Muscle layer of colon (tissue), 2 donors: ENCODE data around the gene TNFAIP8.

Source experiments
- H3K27ac ChIP-seq: one replicate; pipeline ENCODE4 v1.7.0; 2013; ENCODE audit warnings: low read depth, mild to moderate bottlenecking, low read length, moderate library complexity
- H3K27me3 ChIP-seq, 2 donors: one replicate each; pipeline ENCODE4 v1.7.0; 2013; ENCODE audit warnings: low read length in 2 of 2, mild to moderate bottlenecking in 2 of 2; ENCODE audit not compliant: insufficient read depth in 2 of 2, control insufficient read depth in 1 of 2
- H3K36me3 ChIP-seq: one replicate; pipeline ENCODE4 v1.7.0; 2013; ENCODE audit warnings: mild to moderate bottlenecking, low read length; ENCODE audit not compliant: insufficient read depth
- H3K4me1 ChIP-seq: one replicate; pipeline ENCODE4 v1.7.0; 2013; ENCODE audit warnings: mild to moderate bottlenecking, low read length; ENCODE audit not compliant: insufficient read depth
- H3K4me3 ChIP-seq, 2 donors: one replicate each; pipeline ENCODE4 v1.7.0; 2013; ENCODE audit warnings: low read length in 2 of 2, low read depth in 1 of 2, mild to moderate bottlenecking in 1 of 2, moderate library complexity in 1 of 2
- H3K9ac ChIP-seq: one replicate; pipeline ENCODE4 v1.7.0; 2013; ENCODE audit warnings: low read length
- H3K9me3 ChIP-seq: one replicate; pipeline ENCODE4 v1.7.0; 2013; ENCODE audit warnings: mild to moderate bottlenecking, low read length
- donor health status: abdominal sarcoma.
- donor health status: Adenocarcinoma of cecum.

TNFAIP8 gene

DNA sequence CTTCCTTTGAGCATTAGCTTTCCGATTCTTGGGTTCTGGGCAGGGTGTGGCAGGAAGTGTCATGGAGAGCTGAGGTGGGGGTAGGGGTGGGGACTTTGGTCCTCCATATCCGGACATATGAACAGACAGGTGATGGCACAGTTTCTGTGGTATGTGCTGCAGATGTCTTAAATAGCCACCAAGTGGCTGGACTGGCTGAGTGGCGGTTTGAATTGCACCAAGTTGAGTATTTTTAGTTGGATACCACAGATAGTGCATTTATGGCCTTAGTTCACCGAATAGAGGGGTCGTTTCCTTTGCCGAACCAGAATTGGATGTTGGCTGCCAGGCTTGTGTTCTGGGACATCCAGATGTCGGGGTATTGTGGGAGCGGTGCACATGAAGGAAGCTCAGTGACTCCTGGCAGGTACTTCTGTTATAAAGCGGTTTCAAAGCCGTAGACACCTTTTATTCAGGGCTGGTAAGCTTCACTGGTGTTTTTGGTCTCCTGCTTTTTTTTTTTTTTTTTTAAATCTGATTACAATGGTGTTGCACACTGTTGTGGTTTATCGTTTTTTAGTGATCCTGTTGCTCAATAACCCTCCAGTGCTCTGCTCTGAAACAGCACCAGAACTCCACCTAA lies 15.1 kb upstream of the TNFAIP8 start:
- Histone ChIP-seq H3K4me3 (no peak overlapping the region), H3K4me1 (peaks cover 20% of the 10 kb centered on the region), H3K27ac (no peak overlapping the region), H3K9ac (no peak overlapping the region), H3K27me3 (no peaks in the 10 kb centered on the region), H3K36me3 (no peaks in the 10 kb centered on the region), H3K9me3 (no peaks in the 10 kb centered on the region)

DNA sequence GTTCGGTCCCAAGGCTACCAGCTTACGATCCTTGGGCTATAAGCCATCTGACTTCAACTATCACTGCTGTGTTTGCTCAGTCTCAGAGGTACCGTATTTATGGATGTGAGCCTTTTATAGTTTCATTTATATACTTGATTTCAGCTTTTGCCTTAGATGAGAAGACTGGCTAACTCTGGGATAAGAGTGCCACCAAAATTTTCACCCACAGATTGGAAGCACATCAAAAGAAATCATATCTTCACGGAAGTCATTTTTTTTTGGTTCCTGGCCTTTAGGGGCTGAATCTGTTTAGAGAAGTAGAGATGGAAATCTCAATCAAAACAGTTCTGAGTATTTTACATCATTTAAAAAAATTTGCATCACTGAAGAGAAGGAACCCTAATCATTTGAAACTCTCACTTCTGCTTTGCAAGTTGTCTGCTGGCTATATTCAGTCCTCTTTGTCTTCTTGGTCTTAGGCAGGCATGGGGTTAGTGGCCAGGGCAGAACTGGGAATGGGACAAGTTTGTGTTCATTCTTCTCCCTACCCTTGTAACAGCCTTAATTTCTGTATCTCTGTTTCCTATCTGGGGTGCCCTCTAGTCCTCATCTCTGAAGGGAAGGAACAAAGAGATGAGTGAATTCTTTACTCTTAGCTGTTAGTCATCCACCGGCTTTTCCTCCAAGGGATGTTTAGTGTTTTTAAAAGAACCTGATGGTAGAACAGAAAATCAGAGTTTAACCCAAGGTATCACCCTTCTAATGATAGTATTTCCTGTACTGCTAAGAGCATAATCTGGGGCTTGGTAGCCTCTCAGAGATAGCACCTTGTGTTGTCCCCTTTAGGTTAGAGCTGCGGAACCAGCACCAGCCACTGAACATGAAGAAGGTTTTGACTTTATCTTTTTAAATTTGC lies 14.1 kb upstream of the TNFAIP8 start:
- Histone ChIP-seq H3K9ac (no peak overlapping the region), H3K27ac (no peak overlapping the region), H3K4me1 (peaks cover 19% of the 10 kb centered on the region), H3K4me3 (no peak overlapping the region), H3K27me3 (no peaks in the 10 kb centered on the region), H3K36me3 (no peaks in the 10 kb centered on the region), H3K9me3 (no peaks in the 10 kb centered on the region)

DNA sequence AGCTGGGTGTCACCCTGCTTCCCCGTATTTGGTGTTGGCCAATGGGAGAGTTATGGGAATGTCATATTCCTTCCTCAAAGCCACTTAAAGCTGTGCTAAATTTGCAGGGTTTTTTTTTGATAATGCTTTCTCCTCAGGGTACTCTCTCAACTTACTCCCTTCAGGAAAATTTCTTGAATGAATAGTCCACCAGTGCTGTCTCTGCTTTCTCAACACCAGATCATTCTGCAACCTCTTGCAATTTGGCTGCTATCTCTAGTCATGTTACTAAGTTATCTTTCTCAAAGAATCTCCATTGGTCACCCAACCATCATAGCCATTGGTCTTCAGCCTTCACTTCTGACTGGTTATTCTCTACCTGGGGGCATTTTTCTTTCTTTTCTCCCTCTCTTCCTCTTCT lies 13.4 kb upstream of the TNFAIP8 start:
- H3K9ac ChIP-seq: no peak overlapping the region
- no peaks in the 10 kb centered on the region for H3K36me3 ChIP-seq
- peak overlapping the region in 1 of 2 donors; percentile 15 for H3K4me3 ChIP-seq
- H3K27me3 ChIP-seq: no peaks in the 10 kb centered on the region
- H3K27ac ChIP-seq: no peak overlapping the region
- no peaks in the 10 kb centered on the region for H3K9me3 ChIP-seq
- peaks cover 13% of the 10 kb centered on the region for H3K4me1 ChIP-seq

- H3K9me3 ChIP-seq: no peaks in the 10 kb centered on the region
- H3K9ac ChIP-seq: no peak overlapping the region
- H3K36me3 ChIP-seq: no peaks in the 10 kb centered on the region
- H3K27me3 ChIP-seq: no peaks in the 10 kb centered on the region
- H3K27ac ChIP-seq: no peak overlapping the region
- peaks cover 13% of the 10 kb centered on the region for H3K4me1 ChIP-seq
- H3K4me3 ChIP-seq: peak overlapping the region in 1 of 2 donors; percentile 15
Observed at GRCh38 chr5:119343052-119343451, 12.8 kb upstream of the TNFAIP8 start.

DNA sequence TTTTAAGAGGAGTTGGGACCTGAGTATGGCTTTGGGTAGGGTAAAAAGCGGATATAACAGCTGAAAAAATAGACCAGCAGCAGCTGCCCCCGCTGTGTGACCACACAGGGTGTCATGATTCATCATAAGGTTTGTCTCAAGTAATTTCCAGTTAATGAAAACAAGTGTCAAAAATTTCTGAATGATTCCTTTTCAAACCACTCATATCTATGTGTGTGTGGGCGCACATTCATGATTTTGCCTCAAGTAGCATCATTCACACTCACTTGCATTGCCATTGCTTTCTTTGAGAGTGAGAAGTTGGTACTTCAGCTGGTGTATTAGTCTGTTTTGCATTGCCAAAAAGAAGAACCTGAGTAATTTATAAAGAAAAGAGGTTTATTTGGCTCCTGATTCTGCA lies 12.1 kb upstream of the TNFAIP8 start:
- H3K9ac ChIP-seq: no peak overlapping the region
- no peaks in the 10 kb centered on the region for H3K9me3 ChIP-seq
- no peaks in the 10 kb centered on the region for H3K36me3 ChIP-seq
- H3K27me3 ChIP-seq: no peaks in the 10 kb centered on the region
- H3K4me1 ChIP-seq: peaks cover 13% of the 10 kb centered on the region
- H3K27ac ChIP-seq: no peak overlapping the region
- H3K4me3 ChIP-seq: no peak overlapping the region

DNA sequence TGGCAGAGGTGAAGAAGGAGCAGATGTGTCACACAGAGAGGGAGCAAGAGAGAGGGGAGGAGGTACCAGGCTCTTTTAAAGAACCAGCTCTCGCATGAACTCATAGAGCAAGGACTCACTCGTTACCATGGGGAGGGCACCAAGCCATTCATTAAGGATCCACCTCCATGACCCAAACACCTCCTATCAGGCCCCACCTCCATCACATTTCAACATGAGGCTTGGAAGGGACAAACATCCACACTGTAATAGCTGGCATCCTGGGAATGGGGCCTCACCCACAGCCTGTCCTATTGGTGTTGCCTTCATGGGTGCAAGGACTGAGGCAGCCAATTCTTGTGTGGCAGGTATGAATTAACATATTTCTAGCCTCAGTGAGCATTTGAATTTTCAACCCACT lies 11.6 kb upstream of the TNFAIP8 start:
- no peaks in the 10 kb centered on the region for H3K36me3 ChIP-seq
- H3K27ac ChIP-seq: no peak overlapping the region
- H3K9ac ChIP-seq: no peak overlapping the region
- no peaks in the 10 kb centered on the region for H3K9me3 ChIP-seq
- H3K4me3 ChIP-seq: no peak overlapping the region
- no peaks in the 10 kb centered on the region for H3K27me3 ChIP-seq
- peaks cover 13% of the 10 kb centered on the region for H3K4me1 ChIP-seq

DNA sequence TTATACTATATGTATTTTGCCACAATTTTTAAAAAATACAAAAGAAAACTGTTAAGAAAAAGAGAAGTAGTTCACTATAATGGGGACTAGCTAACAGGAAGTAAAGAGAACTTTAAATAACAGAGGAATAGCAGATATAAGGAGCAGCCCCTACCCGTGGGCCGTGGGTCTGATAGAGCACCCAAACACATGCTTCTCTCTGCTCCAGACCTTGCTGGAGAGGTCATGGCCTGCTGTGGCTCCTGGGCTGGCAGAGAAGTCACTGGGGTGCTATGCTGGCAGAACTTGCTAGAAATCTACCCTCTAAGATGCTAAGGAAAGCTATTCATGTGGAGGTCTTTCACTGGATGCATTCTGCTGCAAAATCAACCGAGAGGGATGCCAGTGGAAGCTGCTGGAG lies 10.0 kb upstream of the TNFAIP8 start:
- no peak overlapping the region for H3K27ac ChIP-seq

GRCh38 chr5:119346394-119346793 lies 9.4 kb upstream of the TNFAIP8 start:
- H3K9me3 ChIP-seq: no peaks in the 10 kb centered on the region
- H3K27ac ChIP-seq: no peak overlapping the region
- peaks cover 13% of the 10 kb centered on the region for H3K4me1 ChIP-seq
- no peak overlapping the region for H3K4me3 ChIP-seq
- no peak overlapping the region for H3K9ac ChIP-seq
- no peaks in the 10 kb centered on the region for H3K36me3 ChIP-seq
- H3K27me3 ChIP-seq: no peaks in the 10 kb centered on the region

More for the DNA sequence above, 10.0 kb upstream of the TNFAIP8 start:
- Histone ChIP-seq H3K4me1 (peaks cover 13% of the 10 kb centered on the region), H3K27me3 (no peaks in the 10 kb centered on the region), H3K9me3 (no peaks in the 10 kb centered on the region), H3K36me3 (no peaks in the 10 kb centered on the region), H3K4me3 (no peak overlapping the region), H3K9ac (no peak overlapping the region)

DNA sequence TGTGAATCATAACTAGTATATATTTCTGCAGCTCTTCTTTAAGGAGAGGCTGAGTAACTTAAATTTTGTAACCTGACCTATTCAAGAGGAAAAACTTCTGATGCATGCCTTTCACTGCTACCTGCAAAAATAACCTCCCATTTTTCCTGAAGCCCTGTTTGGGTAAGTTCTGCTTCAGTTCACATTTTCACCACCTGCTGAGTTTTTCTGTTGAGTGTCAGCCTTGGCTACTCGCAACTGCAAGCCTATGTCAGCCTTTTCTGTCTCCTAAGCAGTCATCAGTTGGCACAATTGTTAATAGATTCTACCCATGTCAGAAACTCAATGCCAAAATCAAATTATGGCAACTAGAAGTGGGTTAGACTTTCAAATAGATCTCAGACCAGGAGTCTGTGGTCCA lies 8.2 kb upstream of the TNFAIP8 start:
- H3K4me1 ChIP-seq: peaks cover 6% of the 10 kb centered on the region
- H3K27ac ChIP-seq: no peak overlapping the region
- H3K9me3 ChIP-seq: no peaks in the 10 kb centered on the region
- no peak overlapping the region for H3K9ac ChIP-seq
- H3K27me3 ChIP-seq: no peaks in the 10 kb centered on the region
- no peak overlapping the region for H3K4me3 ChIP-seq
- no peaks in the 10 kb centered on the region for H3K36me3 ChIP-seq

- Histone ChIP-seq H3K4me1 (peaks cover 2% of the 10 kb centered on the region), H3K9ac (no peak overlapping the region), H3K36me3 (no peaks in the 10 kb centered on the region), H3K4me3 (no peak overlapping the region), H3K9me3 (no peaks in the 10 kb centered on the region), H3K27ac (no peak overlapping the region), H3K27me3 (no peaks in the 10 kb centered on the region)
Observed at GRCh38 chr5:119347991-119348390, 7.8 kb upstream of the TNFAIP8 start.

GRCh38 chr5:119353213-119353612 lies 2.6 kb upstream of the TNFAIP8 start:
- H3K27me3 ChIP-seq: no peaks in the 10 kb centered on the region
- no peak overlapping the region for H3K4me3 ChIP-seq
- H3K4me1 ChIP-seq: peaks cover 16% of the 10 kb centered on the region
- no peaks in the 10 kb centered on the region for H3K36me3 ChIP-seq
- no peak overlapping the region for H3K9ac ChIP-seq
- H3K9me3 ChIP-seq: no peaks in the 10 kb centered on the region
- H3K27ac ChIP-seq: peak overlapping the region; percentile 12
